ENCODE results near the gene CHST11. TPM values are rescaled to one million over a fixed set of nuclear protein-coding genes. Genes with fewer than 3 reads are reported as not detected.

CHST11 gene
- total RNA-seq, 1 experiment from 2014 or later, result 1.1 TPM

DNA sequence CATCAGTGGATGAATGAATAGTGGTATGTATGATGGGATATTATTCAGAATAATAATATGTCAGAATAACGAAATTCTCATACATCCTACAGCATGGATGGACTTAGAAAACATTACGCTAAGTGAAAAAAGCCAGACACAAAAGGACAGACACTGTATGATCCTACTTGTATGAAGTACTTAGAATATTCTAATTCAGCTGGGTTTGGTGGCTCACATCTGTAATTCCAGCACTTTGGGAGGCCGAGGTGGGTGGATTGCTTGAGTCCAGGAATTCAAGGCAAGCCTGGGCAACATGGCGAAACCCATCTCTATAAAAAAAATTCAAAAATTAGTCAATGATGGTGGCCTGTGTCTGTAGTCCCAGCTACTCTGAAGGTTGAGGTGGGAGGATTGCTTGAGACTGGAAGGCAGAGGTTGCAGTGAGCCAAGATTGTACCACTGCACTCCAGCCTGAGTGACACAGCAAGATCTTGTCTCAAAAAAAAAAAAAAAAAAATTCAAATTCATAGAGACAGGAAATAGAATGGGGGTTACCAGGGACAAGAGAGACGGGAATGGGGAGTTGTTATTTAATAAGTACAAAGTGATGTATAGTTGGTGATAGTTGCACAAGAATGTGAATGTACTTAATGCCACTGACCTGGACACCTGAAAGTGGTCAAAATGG lies 132.3 kb downstream of the CHST11 start:
- CTCF ChIA-PET, result interaction anchor here (0.7 to 1.4 kb wide), 2 partner anchors 19 to 152 kb away, joined by 4 to 5 read pairs; no protein-coding TSS in a partner anchor
- Mint-ChIP-seq H3K36me3 (ENCODE audit: insufficient read depth, unreplicated experiment) (no peaks in the 10 kb centered on the region), H3K9me3 (ENCODE audit: low read depth, unreplicated experiment) (no peaks in the 10 kb centered on the region), H3K4me1 (ENCODE audit: low read depth, unreplicated experiment) (peaks cover 9% of the 10 kb centered on the region), H3K4me3 (ENCODE audit: low read depth, unreplicated experiment) (peak overlapping the region; percentile 8), H3K27ac (ENCODE audit: unreplicated experiment) (no peak overlapping the region), H3K27me3 (ENCODE audit: unreplicated experiment) (no peaks in the 10 kb centered on the region)
- no peak for TF ChIP-seq CTCF (IDR thresholded peaks at IDR 0.05; ENCODE audit: unreplicated experiment)
- intact Hi-C loops (cut with micrococcal nuclease; ENCODE audit: unreplicated experiment), result no loop called here
- no TSS peak for BruUV-seq (replicated peaks)
- DNase-seq, result no peak

DNA sequence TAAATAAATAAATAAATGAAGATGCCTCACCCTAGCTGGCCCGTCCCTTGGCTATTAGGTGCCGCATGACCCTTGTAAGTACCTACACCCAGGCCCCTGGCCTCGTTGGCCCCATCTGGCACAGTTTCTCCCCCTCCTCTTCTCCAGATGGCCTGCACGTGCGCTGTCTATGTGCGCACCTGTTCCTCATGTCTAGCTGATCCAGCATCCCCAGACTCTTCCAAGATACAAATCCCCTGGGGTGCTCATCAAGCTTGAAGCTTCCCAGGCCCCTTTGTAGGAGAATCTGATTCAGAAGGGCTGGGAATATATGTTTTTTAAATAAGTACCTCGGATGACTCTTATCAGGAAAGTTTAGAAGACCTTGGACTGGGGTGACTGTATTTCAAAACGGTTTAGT lies 133.3 kb downstream of the CHST11 start:
- Mint-ChIP-seq H3K27ac (ENCODE audit: unreplicated experiment) (no peak overlapping the region), H3K4me1 (ENCODE audit: low read depth, unreplicated experiment) (peaks cover 9% of the 10 kb centered on the region), H3K9me3 (ENCODE audit: low read depth, unreplicated experiment) (no peaks in the 10 kb centered on the region), H3K27me3 (ENCODE audit: unreplicated experiment) (no peaks in the 10 kb centered on the region), H3K4me3 (ENCODE audit: low read depth, unreplicated experiment) (no peak overlapping the region), H3K36me3 (ENCODE audit: insufficient read depth, unreplicated experiment) (no peaks in the 10 kb centered on the region)
- no peak for DNase-seq
- no TSS peak for BruUV-seq (replicated peaks)
- intact Hi-C loops (cut with micrococcal nuclease; ENCODE audit: unreplicated experiment), result no loop called here
- CTCF ChIA-PET, result no interaction called here
- TF ChIP-seq CTCF (IDR thresholded peaks at IDR 0.05; ENCODE audit: unreplicated experiment), result no peak

GRCh38 chr12:104591257-104591885 lies 134.6 kb downstream of the CHST11 start:
- TF ChIP-seq CTCF (IDR thresholded peaks at IDR 0.05; ENCODE audit: unreplicated experiment), result no peak
- CTCF ChIA-PET, result no interaction called here
- H3K4me3 Mint-ChIP-seq (ENCODE audit: low read depth, unreplicated experiment), result no peak overlapping the region
- H3K4me1 Mint-ChIP-seq (ENCODE audit: low read depth, unreplicated experiment), result peaks cover 9% of the 10 kb centered on the region
- no peaks in the 10 kb centered on the region for H3K36me3 Mint-ChIP-seq (ENCODE audit: insufficient read depth, unreplicated experiment)
- H3K9me3 Mint-ChIP-seq (ENCODE audit: low read depth, unreplicated experiment), result no peaks in the 10 kb centered on the region
- intact Hi-C loops (cut with micrococcal nuclease; ENCODE audit: unreplicated experiment), result no loop called here
- peaks cover 8% of the 10 kb centered on the region for H3K27me3 Mint-ChIP-seq (ENCODE audit: unreplicated experiment)
- no peak for DNase-seq
- H3K27ac Mint-ChIP-seq (ENCODE audit: unreplicated experiment), result no peak overlapping the region
- no TSS peak for BruUV-seq (replicated peaks)

DNA sequence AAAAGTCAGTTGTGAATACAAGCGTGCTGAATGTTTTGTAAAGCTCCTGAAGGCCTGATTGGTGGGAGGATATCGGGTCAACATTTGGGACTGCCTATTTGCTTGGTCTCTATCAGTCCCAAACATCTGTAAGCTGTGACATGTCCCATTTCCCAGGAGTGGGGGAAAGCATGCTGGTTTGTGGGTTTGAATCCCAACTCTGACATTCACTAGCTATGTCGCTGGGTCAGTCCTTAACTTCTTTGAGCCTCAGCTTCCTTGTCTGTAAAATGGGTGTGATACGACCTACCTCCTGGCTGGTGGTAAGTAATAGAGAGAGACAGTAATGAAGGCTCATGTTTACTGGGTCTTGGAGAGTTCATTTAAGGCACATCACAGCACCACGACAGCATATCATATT lies 136.7 kb downstream of the CHST11 start:
- intact Hi-C loops (cut with micrococcal nuclease; ENCODE audit: unreplicated experiment), result no loop called here
- Mint-ChIP-seq H3K4me1 (ENCODE audit: low read depth, unreplicated experiment) (peaks cover 4% of the 10 kb centered on the region), H3K9me3 (ENCODE audit: low read depth, unreplicated experiment) (no peaks in the 10 kb centered on the region), H3K27me3 (ENCODE audit: unreplicated experiment) (peaks cover 15% of the 10 kb centered on the region), H3K4me3 (ENCODE audit: low read depth, unreplicated experiment) (no peak overlapping the region), H3K36me3 (ENCODE audit: insufficient read depth, unreplicated experiment) (no peaks in the 10 kb centered on the region), H3K27ac (ENCODE audit: unreplicated experiment) (no peak overlapping the region)
- no TSS peak for BruUV-seq (replicated peaks)
- CTCF ChIA-PET, result no interaction called here
- DNase-seq, result no peak
- no peak for TF ChIP-seq CTCF (IDR thresholded peaks at IDR 0.05; ENCODE audit: unreplicated experiment)
